Measurements from ENCODE around the gene C7.

Gene C7

DNA sequence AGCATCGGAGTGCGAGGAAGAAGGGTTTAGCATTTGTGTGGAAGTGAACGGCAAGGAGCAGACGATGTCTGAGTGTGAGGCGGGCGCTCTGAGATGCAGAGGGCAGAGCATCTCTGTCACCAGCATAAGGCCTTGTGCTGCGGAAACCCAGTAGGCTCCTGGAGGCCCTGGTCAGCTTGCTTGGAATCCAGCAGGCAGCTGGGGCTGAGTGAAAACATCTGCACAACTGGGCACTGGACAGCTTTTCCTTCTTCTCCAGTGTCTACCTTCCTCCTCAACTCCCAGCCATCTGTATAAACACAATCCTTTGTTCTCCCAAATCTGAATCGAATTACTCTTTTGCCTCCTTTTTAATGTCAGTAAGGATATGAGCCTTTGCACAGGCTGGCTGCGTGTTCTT lies 72.1 kb downstream of the C7 start:
- TF ChIP-seq FOXP2 (optimal IDR thresholded peaks at IDR 0.05; ENCODE audit: borderline replicate concordance, extremely low read depth, extremely low read length, insufficient read depth) (no peak), TAF1 (IDR thresholded peaks at IDR 0.05; ENCODE audit: borderline replicate concordance, insufficient read depth, low read length) (no peak), SIN3A (IDR thresholded peaks at IDR 0.05; ENCODE audit: borderline replicate concordance, insufficient read depth, low read length) (no peak), POLR2AphosphoS5 (IDR thresholded peaks at IDR 0.05; ENCODE audit: low read depth, low read length) (no peak)
- TF ChIP-seq, protein P1, sequence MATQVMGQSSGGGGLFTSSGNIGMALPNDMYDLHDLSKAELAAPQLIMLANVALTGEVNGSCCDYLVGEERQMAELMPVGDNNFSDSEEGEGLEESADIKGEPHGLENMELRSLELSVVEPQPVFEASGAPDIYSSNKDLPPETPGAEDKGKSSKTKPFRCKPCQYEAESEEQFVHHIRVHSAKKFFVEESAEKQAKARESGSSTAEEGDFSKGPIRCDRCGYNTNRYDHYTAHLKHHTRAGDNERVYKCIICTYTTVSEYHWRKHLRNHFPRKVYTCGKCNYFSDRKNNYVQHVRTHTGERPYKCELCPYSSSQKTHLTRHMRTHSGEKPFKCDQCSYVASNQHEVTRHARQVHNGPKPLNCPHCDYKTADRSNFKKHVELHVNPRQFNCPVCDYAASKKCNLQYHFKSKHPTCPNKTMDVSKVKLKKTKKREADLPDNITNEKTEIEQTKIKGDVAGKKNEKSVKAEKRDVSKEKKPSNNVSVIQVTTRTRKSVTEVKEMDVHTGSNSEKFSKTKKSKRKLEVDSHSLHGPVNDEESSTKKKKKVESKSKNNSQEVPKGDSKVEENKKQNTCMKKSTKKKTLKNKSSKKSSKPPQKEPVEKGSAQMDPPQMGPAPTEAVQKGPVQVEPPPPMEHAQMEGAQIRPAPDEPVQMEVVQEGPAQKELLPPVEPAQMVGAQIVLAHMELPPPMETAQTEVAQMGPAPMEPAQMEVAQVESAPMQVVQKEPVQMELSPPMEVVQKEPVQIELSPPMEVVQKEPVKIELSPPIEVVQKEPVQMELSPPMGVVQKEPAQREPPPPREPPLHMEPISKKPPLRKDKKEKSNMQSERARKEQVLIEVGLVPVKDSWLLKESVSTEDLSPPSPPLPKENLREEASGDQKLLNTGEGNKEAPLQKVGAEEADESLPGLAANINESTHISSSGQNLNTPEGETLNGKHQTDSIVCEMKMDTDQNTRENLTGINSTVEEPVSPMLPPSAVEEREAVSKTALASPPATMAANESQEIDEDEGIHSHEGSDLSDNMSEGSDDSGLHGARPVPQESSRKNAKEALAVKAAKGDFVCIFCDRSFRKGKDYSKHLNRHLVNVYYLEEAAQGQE (IDR thresholded peaks at IDR 0.05; ENCODE audit: insufficient read depth in 1 of 2, low read depth in 2 of 2, low read length in 2 of 2): no peak

DNA sequence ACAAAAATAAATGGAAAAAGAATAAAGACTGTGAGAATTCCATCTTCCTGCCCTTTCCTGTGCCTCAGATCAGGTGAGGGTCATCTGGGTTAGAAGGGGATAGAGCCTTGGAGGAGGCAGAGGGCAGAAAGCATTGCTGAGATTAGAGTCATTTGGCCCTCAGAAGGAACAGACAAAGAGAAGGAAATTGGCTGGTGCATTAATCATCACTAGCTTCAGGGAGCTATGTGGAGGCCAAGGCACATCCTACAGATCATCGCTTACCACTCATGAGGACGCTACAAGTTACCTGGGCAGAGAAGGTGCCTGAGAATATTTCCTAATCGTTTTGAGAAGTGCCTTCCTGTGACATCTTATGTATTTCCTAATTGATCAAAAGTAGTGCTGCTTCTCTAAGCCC lies 74.5 kb downstream of the C7 start:
- TF ChIP-seq, protein P1 (IDR thresholded peaks at IDR 0.05; ENCODE audit: insufficient read depth in 1 of 2, low read depth in 2 of 2, low read length in 2 of 2): no peak
- TF ChIP-seq TAF1 (IDR thresholded peaks at IDR 0.05; ENCODE audit: borderline replicate concordance, insufficient read depth, low read length) (no peak), SIN3A (IDR thresholded peaks at IDR 0.05; ENCODE audit: borderline replicate concordance, insufficient read depth, low read length) (no peak), POLR2AphosphoS5 (IDR thresholded peaks at IDR 0.05; ENCODE audit: low read depth, low read length) (no peak)

DNA sequence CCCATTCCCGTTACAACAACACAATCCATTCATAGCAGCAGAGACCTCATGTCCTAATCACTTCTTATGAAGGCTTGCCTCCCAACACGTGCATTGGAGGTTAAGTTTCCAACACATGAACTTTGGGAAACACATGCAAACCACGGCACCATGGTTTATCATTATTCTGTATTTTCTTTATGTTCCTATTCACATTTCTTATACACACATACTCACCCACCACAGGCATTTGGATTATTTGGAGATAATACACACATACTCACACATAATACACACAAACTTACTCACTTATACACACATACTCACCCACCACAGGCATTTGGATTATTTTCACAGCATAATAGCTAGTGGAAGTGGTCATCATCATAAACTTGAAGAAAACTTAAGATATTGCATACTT lies 75.6 kb downstream of the C7 start:
- no peak for TF ChIP-seq SIN3A (IDR thresholded peaks at IDR 0.05; ENCODE audit: borderline replicate concordance, insufficient read depth, low read length)
- TF ChIP-seq FOXP2 (optimal IDR thresholded peaks at IDR 0.05; ENCODE audit: borderline replicate concordance, extremely low read depth, extremely low read length, insufficient read depth): no peak
- TF ChIP-seq TAF1 (IDR thresholded peaks at IDR 0.05; ENCODE audit: borderline replicate concordance, insufficient read depth, low read length): no peak
- TF ChIP-seq, protein P1 (IDR thresholded peaks at IDR 0.05; ENCODE audit: insufficient read depth in 1 of 2, low read depth in 2 of 2, low read length in 2 of 2): no peak
- TF ChIP-seq POLR2AphosphoS5 (IDR thresholded peaks at IDR 0.05; ENCODE audit: low read depth, low read length): no peak

DNA sequence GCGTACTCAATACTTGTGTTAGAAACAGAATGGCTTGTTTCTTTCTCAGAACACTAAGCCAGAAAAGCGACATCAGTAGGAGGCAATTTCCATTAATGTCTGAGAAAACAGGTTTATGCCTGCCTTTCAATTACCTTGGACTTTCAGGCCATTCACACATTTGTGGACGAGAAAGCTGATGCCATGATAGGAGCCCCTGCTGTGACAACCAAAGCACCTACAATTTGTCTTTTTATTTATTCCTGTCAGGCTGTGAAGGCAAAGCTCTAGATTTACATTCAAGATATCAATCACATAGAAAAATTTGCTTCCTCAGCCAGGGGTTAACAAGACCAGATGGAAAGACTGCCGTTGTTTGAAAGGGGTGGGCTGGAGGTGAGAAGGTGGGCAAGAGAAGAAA lies 76.2 kb downstream of the C7 start:
- no peak for TF ChIP-seq TAF1 (IDR thresholded peaks at IDR 0.05; ENCODE audit: borderline replicate concordance, insufficient read depth, low read length)
- TF ChIP-seq, protein P1 (IDR thresholded peaks at IDR 0.05; ENCODE audit: insufficient read depth in 1 of 2, low read depth in 2 of 2, low read length in 2 of 2): no peak

DNA sequence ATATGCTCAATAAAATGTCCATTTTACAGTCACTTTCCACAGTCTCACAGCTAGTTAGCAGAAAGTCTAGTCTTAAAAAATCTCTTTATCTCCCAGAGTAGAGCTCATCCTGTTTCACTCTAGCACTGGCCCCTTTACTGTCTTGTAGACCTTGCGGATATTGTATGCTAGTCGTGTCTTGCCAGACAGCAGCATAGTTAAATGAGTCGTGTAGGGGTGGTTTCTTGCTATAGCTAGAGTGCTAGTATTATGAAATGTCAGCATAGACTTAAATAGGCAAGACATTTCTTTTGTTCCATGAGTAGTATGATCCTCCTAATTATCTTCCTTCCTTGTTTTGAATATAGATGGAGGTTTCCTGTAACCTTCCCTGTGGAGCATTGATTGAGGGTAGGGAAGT lies 77.4 kb downstream of the C7 start:
- TF ChIP-seq, protein P1 (IDR thresholded peaks at IDR 0.05; ENCODE audit: insufficient read depth in 1 of 2, low read depth in 2 of 2, low read length in 2 of 2): no peak
- no peak for TF ChIP-seq FOXP2 (optimal IDR thresholded peaks at IDR 0.05; ENCODE audit: borderline replicate concordance, extremely low read depth, extremely low read length, insufficient read depth)
- TF ChIP-seq SIN3A (IDR thresholded peaks at IDR 0.05; ENCODE audit: borderline replicate concordance, insufficient read depth, low read length): no peak
- TF ChIP-seq POLR2AphosphoS5 (IDR thresholded peaks at IDR 0.05; ENCODE audit: low read depth, low read length): no peak
- TF ChIP-seq TAF1 (IDR thresholded peaks at IDR 0.05; ENCODE audit: borderline replicate concordance, insufficient read depth, low read length): no peak

All from PFSK-1 (cell line).